ENCODE data around the gene GAS6.

- TF ChIP-seq CTCF (IDR thresholded peaks at IDR 0.05; ENCODE audit: low read length): no peak
- no peak for TF ChIP-seq EZH2phosphoT487 (IDR thresholded peaks at IDR 0.05; ENCODE audit: low read length)
Observed at GRCh38 chr13:113855931-113856715, 7.8 kb downstream of the GAS6 start.
